HepG2 (cell line): ENCODE results near the gene EHD4. TPM values are rescaled to one million over a fixed set of nuclear protein-coding genes. Genes with fewer than 3 reads are reported as not detected.

Experiments
- ATAC-seq: fragments of 200-7000 bp; cut with Tn5 transposase; 3 replicates; pipeline ENCODE4 v1.9.1; 2020; ENCODE audit warnings: mild to moderate bottlenecking, moderate library complexity
- BruUV-seq: library from RNA; stranded (reverse); fragments of 400-500 nt; replicated peaks from 2 replicates; lab custom pipeline; 2021; lab: Mats Ljungman, UMichigan
- CTCF ChIA-PET: fragments of 300-600 bp; formaldehyde crosslinking; extraction: SDS; loops from one replicate; lab custom pipeline; 2021; ENCODE audit warnings: low total read pairs, inconsistent platforms, low intra/inter-chr PET ratio; lab: Yijun Ruan, JAX
- POLR2A ChIA-PET: fragments of 350-600 bp; sonication (Branson Sonifier 250); formaldehyde crosslinking; loops from one replicate; lab custom pipeline; 2020; ENCODE audit warnings: antibody characterized with exemption, inconsistent platforms; lab: Yijun Ruan, JAX
- DNase-seq: peaks from one replicate; pipeline ENCODE4 v3.0.0-alpha.2; 2015; ENCODE audit warnings: low spot score
- FAIRE-seq: peaks from 3 replicates; lab custom pipeline; 2011; peaks lifted over from hg19 to GRCh38; lab: Jason Lieb, UNC
- H2AFZ ChIP-seq: one replicate; pipeline ENCODE4 v1.6.1; 2011; ENCODE audit warnings: low read length, inconsistent platforms
- H3K27ac ChIP-seq: fragments of 300-600 bp; 3 replicates; pipeline ENCODE4 v1.8.0; 2011; ENCODE audit warnings: mixed run types, mild to moderate bottlenecking, mixed read lengths, low read length, inconsistent platforms; ENCODE audit not compliant: insufficient read depth; ENCODE audit errors: extremely low read length
- H3K27me3 ChIP-seq, 2 experiments: fragments of 200-600 bp in 1 of 2; 2 replicates in 1 of 2; 3 replicates in 1 of 2; pipeline versions ENCODE4 v1.6.0 to v1.8.0; 2011; ENCODE audit warnings: low read length in 2 of 2, mild to moderate bottlenecking in 2 of 2, moderate library complexity in 2 of 2, inconsistent platforms in 1 of 2; ENCODE audit not compliant: insufficient read depth in 2 of 2, control insufficient read depth in 1 of 2
- H3K36me3 ChIP-seq, 2 experiments: fragments of 200-600 bp in 1 of 2; replicated peaks in 1 of 2; 2 replicates in 1 of 2; 3 replicates in 1 of 2; pipeline versions ENCODE4 v1.5.1 to v1.8.0; 2011; ENCODE audit warnings: low read length in 2 of 2, inconsistent platforms in 1 of 2; ENCODE audit not compliant: insufficient read depth in 2 of 2, control insufficient read depth in 1 of 2
- H3K4me1 ChIP-seq: 2 replicates; pipeline ENCODE4 v1.5.1; 2012; ENCODE audit warnings: low read length, inconsistent platforms; ENCODE audit not compliant: insufficient read depth
- H3K4me2 ChIP-seq: 2 replicates; pipeline ENCODE4 v1.6.0; 2011; ENCODE audit warnings: low read depth, low read length, inconsistent platforms
- H3K4me3 ChIP-seq, 3 experiments: fragments of 200-600 bp in 1 of 3; sonication (generic), shearing (Covaris generic) in 1 of 3; replicated peaks in 1 of 3; 2 replicates each; pipeline ENCODE4 v1.5.1; 2011 to 2016; ENCODE audit warnings: low read length in 3 of 3, inconsistent platforms in 2 of 3, low read depth in 2 of 3, mild to moderate bottlenecking in 2 of 3, control low read depth in 1 of 3, mixed read lengths in 1 of 3; ENCODE audit not compliant: insufficient read depth in 1 of 3
- H3K79me2 ChIP-seq: one replicate; pipeline ENCODE4 v1.6.1; 2011; ENCODE audit warnings: low read length, inconsistent platforms; ENCODE audit not compliant: insufficient read depth
- H3K9ac ChIP-seq: 2 replicates; pipeline ENCODE4 v1.6.0; 2011; ENCODE audit warnings: mild to moderate bottlenecking, low read depth, low read length, inconsistent platforms; ENCODE audit not compliant: insufficient read depth
- H3K9me3 ChIP-seq: 2 replicates; pipeline ENCODE4 v1.5.1; 2012; ENCODE audit warnings: mild to moderate bottlenecking, low read length
- H4K20me1 ChIP-seq: 2 replicates; pipeline ENCODE4 v1.6.0; 2011; ENCODE audit warnings: inconsistent platforms, mild to moderate bottlenecking, low read length, moderate library complexity; ENCODE audit not compliant: insufficient read depth
- JARID2 ChIP-seq: sonication (generic); formaldehyde crosslinking; IDR thresholded peaks from 2 replicates; pipeline ENCODE4 v1.8.1; 2023; ENCODE audit warnings: missing genetic modification reagents, inconsistent platforms; ENCODE audit not compliant: insufficient replicate concordance
- MTA1 ChIP-seq: sonication (generic); formaldehyde crosslinking; IDR thresholded peaks from 2 replicates; pipeline ENCODE4 v1.4.0; 2020; ENCODE audit warnings: missing genetic modification reagents, mild to moderate bottlenecking, borderline replicate concordance
- ZNF850 ChIP-seq: sonication (generic); formaldehyde crosslinking; conservative IDR thresholded peaks from 2 replicates; pipeline ENCODE4 v1.9.0; 2021; ENCODE audit warnings: mild to moderate bottlenecking, missing genetic modification reagents
- WGBS: methylation state at CpG from one replicate; pipeline ENCODE4 v1.1.6; 2017; ENCODE audit warnings: low lambda C conversion rate; 5-methylcytosine and 5-hydroxymethylcytosine counted together
- in situ Hi-C: cut with HindIII; loops from 2 replicates; pipeline ENCODE4 v1.10.0; 2017; ENCODE audit warnings: low pct_unique_long_range_greater_than_20kb; ENCODE audit not compliant: extremely low pct_ligation_motif_present
- intact Hi-C: fragments of 100-400 bp; cut with micrococcal nuclease; formaldehyde crosslinking; loops from one replicate; pipeline ENCODE4 v1.10.0; 2022; ENCODE audit not compliant: unreplicated experiment
- polyA plus RNA-seq, 8 experiments: library from polyadenylated mRNA; depleted of rRNA in 3 of 8; stranded (reverse) in 7 of 8; unstranded in 1 of 8; fragments of >200 nt; fragmentation: Illumina TruSeq in 4 of 8; extraction: Trizol in 4 of 8; gene quantifications; 2 replicates each; pipeline versions ENCODE4 v1.2.1 to v1.2.3, GENCODE V29; 2011 to 2016; ENCODE audit warnings: low read depth in 4 of 8, missing spikeins in 1 of 8, mixed read lengths in 1 of 8; ENCODE audit not compliant: insufficient read depth in 1 of 8
- total RNA-seq, 5 experiments: library from RNA; depleted of rRNA; stranded (reverse); fragments of >200 nt; fragmentation: Illumina TruSeq; extraction: Trizol; gene quantifications; 2 replicates each; pipeline ENCODE4 v1.2.3, GENCODE V29; 2016; ENCODE audit warnings: low read depth in 1 of 5
- TF ChIP-seq, protein P1 (sequence below): sonication (generic); formaldehyde crosslinking; IDR thresholded peaks from 2 replicates; pipeline ENCODE4 v1.5.0; 2020; ENCODE audit warnings: mild to moderate bottlenecking, missing genetic modification reagents, borderline replicate concordance

EHD4 gene
- total and polyA plus RNA-seq, 2 of the 13 experiments (the other 11 are each of a cell fraction or from before 2014, with no cell fraction given), result 3.1 to 4.8 TPM

DNA sequence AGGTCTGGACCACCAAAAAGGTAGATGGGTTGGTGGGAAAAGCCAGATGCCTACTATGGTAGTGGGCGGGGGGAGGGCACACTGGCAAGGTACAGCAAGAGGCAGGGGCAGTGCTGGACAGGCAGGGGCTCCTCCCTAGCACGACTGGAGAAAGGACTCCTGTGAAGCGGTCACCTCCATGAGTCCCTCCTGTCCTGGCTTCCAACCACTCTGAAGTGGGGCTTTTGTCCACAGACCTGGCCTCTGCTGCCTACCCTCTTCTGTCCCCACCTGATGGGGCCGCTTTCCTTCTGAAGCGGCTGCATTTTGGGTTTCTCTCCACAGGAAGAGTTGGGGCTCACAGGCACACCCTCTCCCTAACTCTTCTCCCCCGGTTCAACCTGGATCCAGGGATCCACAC lies 75.8 kb downstream of the EHD4 start:
- no TSS peak for BruUV-seq
- no peak for DNase-seq
- ChIA-PET CTCF (no interaction called here), POLR2A (no interaction called here)
- no peak overlapping the region for H2AFZ ChIP-seq
- H4K20me1 ChIP-seq, result no peaks in the 10 kb centered on the region
- H3K9me3 ChIP-seq, result no peaks in the 10 kb centered on the region
- ATAC-seq, result no peak
- TF ChIP-seq JARID2 (CRISPR knock-in tag), result no peak
- TF ChIP-seq MTA1 (CRISPR knock-in tag), result no peak
- no peak for TF ChIP-seq ZNF850 (CRISPR knock-in tag)
- TF ChIP-seq, protein P1, sequence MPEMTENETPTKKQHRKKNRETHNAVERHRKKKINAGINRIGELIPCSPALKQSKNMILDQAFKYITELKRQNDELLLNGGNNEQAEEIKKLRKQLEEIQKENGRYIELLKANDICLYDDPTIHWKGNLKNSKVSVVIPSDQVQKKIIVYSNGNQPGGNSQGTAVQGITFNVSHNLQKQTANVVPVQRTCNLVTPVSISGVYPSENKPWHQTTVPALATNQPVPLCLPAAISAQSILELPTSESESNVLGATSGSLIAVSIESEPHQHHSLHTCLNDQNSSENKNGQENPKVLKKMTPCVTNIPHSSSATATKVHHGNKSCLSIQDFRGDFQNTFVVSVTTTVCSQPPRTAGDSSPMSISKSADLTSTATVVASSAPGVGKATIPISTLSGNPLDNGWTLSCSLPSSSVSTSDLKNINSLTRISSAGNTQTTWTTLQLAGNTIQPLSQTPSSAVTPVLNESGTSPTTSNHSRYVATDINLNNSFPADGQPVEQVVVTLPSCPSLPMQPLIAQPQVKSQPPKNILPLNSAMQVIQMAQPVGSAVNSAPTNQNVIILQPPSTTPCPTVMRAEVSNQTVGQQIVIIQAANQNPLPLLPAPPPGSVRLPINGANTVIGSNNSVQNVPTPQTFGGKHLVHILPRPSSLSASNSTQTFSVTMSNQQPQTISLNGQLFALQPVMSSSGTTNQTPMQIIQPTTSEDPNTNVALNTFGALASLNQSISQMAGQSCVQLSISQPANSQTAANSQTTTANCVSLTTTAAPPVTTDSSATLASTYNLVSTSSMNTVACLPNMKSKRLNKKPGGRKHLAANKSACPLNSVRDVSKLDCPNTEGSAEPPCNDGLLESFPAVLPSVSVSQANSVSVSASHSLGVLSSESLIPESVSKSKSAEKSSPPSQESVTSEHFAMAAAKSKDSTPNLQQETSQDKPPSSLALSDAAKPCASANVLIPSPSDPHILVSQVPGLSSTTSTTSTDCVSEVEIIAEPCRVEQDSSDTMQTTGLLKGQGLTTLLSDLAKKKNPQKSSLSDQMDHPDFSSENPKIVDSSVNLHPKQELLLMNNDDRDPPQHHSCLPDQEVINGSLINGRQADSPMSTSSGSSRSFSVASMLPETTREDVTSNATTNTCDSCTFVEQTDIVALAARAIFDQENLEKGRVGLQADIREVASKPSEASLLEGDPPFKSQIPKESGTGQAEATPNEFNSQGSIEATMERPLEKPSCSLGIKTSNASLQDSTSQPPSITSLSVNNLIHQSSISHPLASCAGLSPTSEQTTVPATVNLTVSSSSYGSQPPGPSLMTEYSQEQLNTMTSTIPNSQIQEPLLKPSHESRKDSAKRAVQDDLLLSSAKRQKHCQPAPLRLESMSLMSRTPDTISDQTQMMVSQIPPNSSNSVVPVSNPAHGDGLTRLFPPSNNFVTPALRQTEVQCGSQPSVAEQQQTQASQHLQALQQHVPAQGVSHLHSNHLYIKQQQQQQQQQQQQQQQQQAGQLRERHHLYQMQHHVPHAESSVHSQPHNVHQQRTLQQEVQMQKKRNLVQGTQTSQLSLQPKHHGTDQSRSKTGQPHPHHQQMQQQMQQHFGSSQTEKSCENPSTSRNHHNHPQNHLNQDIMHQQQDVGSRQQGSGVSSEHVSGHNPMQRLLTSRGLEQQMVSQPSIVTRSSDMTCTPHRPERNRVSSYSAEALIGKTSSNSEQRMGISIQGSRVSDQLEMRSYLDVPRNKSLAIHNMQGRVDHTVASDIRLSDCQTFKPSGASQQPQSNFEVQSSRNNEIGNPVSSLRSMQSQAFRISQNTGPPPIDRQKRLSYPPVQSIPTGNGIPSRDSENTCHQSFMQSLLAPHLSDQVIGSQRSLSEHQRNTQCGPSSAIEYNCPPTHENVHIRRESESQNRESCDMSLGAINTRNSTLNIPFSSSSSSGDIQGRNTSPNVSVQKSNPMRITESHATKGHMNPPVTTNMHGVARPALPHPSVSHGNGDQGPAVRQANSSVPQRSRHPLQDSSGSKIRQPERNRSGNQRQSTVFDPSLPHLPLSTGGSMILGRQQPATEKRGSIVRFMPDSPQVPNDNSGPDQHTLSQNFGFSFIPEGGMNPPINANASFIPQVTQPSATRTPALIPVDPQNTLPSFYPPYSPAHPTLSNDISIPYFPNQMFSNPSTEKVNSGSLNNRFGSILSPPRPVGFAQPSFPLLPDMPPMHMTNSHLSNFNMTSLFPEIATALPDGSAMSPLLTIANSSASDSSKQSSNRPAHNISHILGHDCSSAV (CRISPR knock-in tag), result no peak
- WGBS, result 86% methylated on average over 4 of the region's 6 CpGs
- peaks cover 4 to 16% of the 10 kb centered on the region in 2 experiments; a peak in 4 of 5 replicates for H3K27me3 ChIP-seq
- H3K36me3 ChIP-seq, result 0 out of 5 replicates have a peak, but pooled peaks cover 0 to 5% of the 10 kb centered on the region in 2 experiments
- no peak overlapping the region for H3K27ac ChIP-seq
- no peak overlapping the region for H3K4me2 ChIP-seq
- in situ Hi-C loops, result no loop called here
- no peak overlapping the region for H3K9ac ChIP-seq
- H3K4me1 ChIP-seq, result peaks cover 30% of the 10 kb centered on the region
- no peak overlapping the region for H3K4me3 ChIP-seq
- no peak for FAIRE-seq
- no peaks in the 10 kb centered on the region for H3K79me2 ChIP-seq
- intact Hi-C loops, result no loop called here
